ENCODE results near the gene TIA1. TPM values are rescaled to one million over a fixed set of nuclear protein-coding genes. Genes with fewer than 3 reads are reported as not detected.

The TIA1 gene
- total RNA-seq, 1 experiment from 2014 or later: 123 TPM

GRCh38 chr2:70242552-70242951, 5.9 kb downstream of the TIA1 start:
- DNase-seq (no peak), ATAC-seq (no peak)
- peaks cover 51% of the 10 kb centered on the region for H4K20me1 ChIP-seq (ENCODE audit: low read length)
- no peak overlapping the region for H3K27ac ChIP-seq (ENCODE audit: low read length)
- no peak overlapping the region for H2AFZ ChIP-seq (ENCODE audit: low read length)
- POLR2A ChIA-PET (ENCODE audit: unreplicated experiment): interaction anchor here (0.6 kb wide), 1 partner anchor 843 kb away, joined by 3 read pairs; no protein-coding TSS in a partner anchor
- H3F3A ChIP-seq (ENCODE audit: low read length, unreplicated experiment): no peaks in the 10 kb centered on the region
- CTCF ChIA-PET: no interaction called here
- no TSS peak for BruUV-seq (replicated peaks)
- no peaks in the 10 kb centered on the region for H3K9me3 ChIP-seq (ENCODE audit: low read length)
- peaks cover 100% of the 10 kb centered on the region for H3K79me2 ChIP-seq (ENCODE audit: low read length)
- no peak overlapping the region for H3K4me3 ChIP-seq (ENCODE audit: low read length)
- intact Hi-C loops (cut with micrococcal nuclease): loop anchor here (10.0 kb wide), 1 partner anchor 328 kb away; the partner anchor contains the start of gene MXD1
- H3K9me2 ChIP-seq (replicated peaks; ENCODE audit: low read length): no peaks in the 10 kb centered on the region
- H3K36me3 ChIP-seq (ENCODE audit: low read depth, low read length): peaks cover 21% of the 10 kb centered on the region
- no peaks in the 10 kb centered on the region for H3K27me3 ChIP-seq (ENCODE audit: low read length)
- H3K4me2 ChIP-seq (ENCODE audit: low read length): no peak overlapping the region
- H3K9ac ChIP-seq (ENCODE audit: low read length): no peak overlapping the region
- H3K4me1 ChIP-seq (ENCODE audit: insufficient read depth, low read length): peaks cover 16% of the 10 kb centered on the region
- TF ChIP-seq EZH2phosphoT487 (IDR thresholded peaks at IDR 0.05; ENCODE audit: borderline replicate concordance, low read length) (no peak), EZH2 (IDR thresholded peaks at IDR 0.05; ENCODE audit: low read length, unreplicated experiment) (no peak), CTCF (conservative IDR thresholded peaks at IDR 0.05; ENCODE audit: low read depth, low read length) (no peak)

- H2AFZ ChIP-seq (ENCODE audit: low read length): no peak overlapping the region
- H3K27me3 ChIP-seq (ENCODE audit: low read length): no peaks in the 10 kb centered on the region
- peaks cover 26% of the 10 kb centered on the region for H3K36me3 ChIP-seq (ENCODE audit: low read depth, low read length)
- peak; percentile 83 for ATAC-seq
- no peak overlapping the region for H3K4me3 ChIP-seq (ENCODE audit: low read length)
- TF ChIP-seq EZH2 (IDR thresholded peaks at IDR 0.05; ENCODE audit: low read length, unreplicated experiment) (no peak), EZH2phosphoT487 (IDR thresholded peaks at IDR 0.05; ENCODE audit: borderline replicate concordance, low read length) (no peak), CTCF (conservative IDR thresholded peaks at IDR 0.05; ENCODE audit: low read depth, low read length) (no peak)
- peak; percentile 60 for DNase-seq
- H3F3A ChIP-seq (ENCODE audit: low read length, unreplicated experiment): no peaks in the 10 kb centered on the region
- ChIA-PET POLR2A (ENCODE audit: unreplicated experiment) (interaction anchor here (0.6 kb wide), 2 partner anchors 155 to 1826 kb away, joined by 3 to 5 read pairs; no protein-coding TSS in a partner anchor), CTCF (no interaction called here)
- no peaks in the 10 kb centered on the region for H3K9me3 ChIP-seq (ENCODE audit: low read length)
- no peak overlapping the region for H3K27ac ChIP-seq (ENCODE audit: low read length)
- peaks cover 39% of the 10 kb centered on the region for H4K20me1 ChIP-seq (ENCODE audit: low read length)
- peaks cover 100% of the 10 kb centered on the region for H3K79me2 ChIP-seq (ENCODE audit: low read length)
- H3K9ac ChIP-seq (ENCODE audit: low read length): no peak overlapping the region
- no peaks in the 10 kb centered on the region for H3K9me2 ChIP-seq (replicated peaks; ENCODE audit: low read length)
- H3K4me2 ChIP-seq (ENCODE audit: low read length): 0 out of 2 replicates have a peak overlapping the region, but pooled peaks have one; percentile 13
- BruUV-seq (replicated peaks): no TSS peak
- H3K4me1 ChIP-seq (ENCODE audit: insufficient read depth, low read length): peaks cover 14% of the 10 kb centered on the region
- intact Hi-C loops (cut with micrococcal nuclease): loop anchor here (10.0 kb wide), 1 partner anchor 327 kb away; the partner anchor contains the start of gene MXD1
Observed at GRCh38 chr2:70241340-70241739, 7.1 kb downstream of the TIA1 start.

- Histone ChIP-seq H3K9ac (ENCODE audit: low read length) (no peak overlapping the region), H3K27me3 (ENCODE audit: low read length) (no peaks in the 10 kb centered on the region), H3K36me3 (ENCODE audit: low read depth, low read length) (peaks cover 31% of the 10 kb centered on the region), H3K4me2 (ENCODE audit: low read length) (no peak overlapping the region), H3K4me1 (ENCODE audit: insufficient read depth, low read length) (peaks cover 7% of the 10 kb centered on the region), H3K27ac (ENCODE audit: low read length) (no peak overlapping the region), H3F3A (ENCODE audit: low read length, unreplicated experiment) (no peaks in the 10 kb centered on the region), H3K9me2 (replicated peaks; ENCODE audit: low read length) (no peaks in the 10 kb centered on the region), H3K9me3 (ENCODE audit: low read length) (no peaks in the 10 kb centered on the region), H4K20me1 (ENCODE audit: low read length) (peaks cover 33% of the 10 kb centered on the region; the same call in 1 of the 2 replicates), H3K4me3 (ENCODE audit: low read length) (no peak overlapping the region), H3K79me2 (ENCODE audit: low read length) (peaks cover 100% of the 10 kb centered on the region), H2AFZ (ENCODE audit: low read length) (no peak overlapping the region)
- ChIA-PET POLR2A (ENCODE audit: unreplicated experiment) (no interaction called here), CTCF (no interaction called here)
- no TSS peak for BruUV-seq (replicated peaks)
- TF ChIP-seq EZH2phosphoT487 (IDR thresholded peaks at IDR 0.05; ENCODE audit: borderline replicate concordance, low read length) (no peak), CTCF (conservative IDR thresholded peaks at IDR 0.05; ENCODE audit: low read depth, low read length) (no peak), EZH2 (IDR thresholded peaks at IDR 0.05; ENCODE audit: low read length, unreplicated experiment) (no peak)
- intact Hi-C loops (cut with micrococcal nuclease): loop anchor here (10.0 kb wide), 1 partner anchor 326 kb away; the partner anchor contains the start of gene MXD1
- DNase-seq: no peak
- ATAC-seq: no peak
Observed at GRCh38 chr2:70240599-70240998, 7.8 kb downstream of the TIA1 start.
